Mesendoderm (in vitro differentiated cells): ENCODE data around the gene RAB23.
A peak's percentile ranks its signal among the peaks of the same experiment; 100 is the strongest.

Experiments used
- DNase-seq: peaks from one replicate; pipeline ENCODE4 v3.0.0; 2013
- H2AK5ac ChIP-seq: 2 replicates; pipeline ENCODE4 v1.6.1; 2013; ENCODE audit warnings: low read length, inconsistent platforms
- H2BK120ac ChIP-seq: 2 replicates; pipeline ENCODE4 v1.6.1; 2013; ENCODE audit warnings: low read depth, mild to moderate bottlenecking, low read length, moderate library complexity, mixed read lengths
- H2BK15ac ChIP-seq: replicated peaks from 2 replicates; pipeline ENCODE4 v1.6.1; 2013; ENCODE audit warnings: low read depth, mild to moderate bottlenecking, moderate library complexity
- H2BK5ac ChIP-seq: 2 replicates; pipeline ENCODE4 v1.6.1; 2013; ENCODE audit warnings: low read length, inconsistent platforms
- H3K18ac ChIP-seq: 2 replicates; pipeline ENCODE4 v1.6.1; 2013; ENCODE audit warnings: mild to moderate bottlenecking, low read length, mixed read lengths
- H3K23ac ChIP-seq: one replicate; pipeline ENCODE4 v1.6.1; 2013; ENCODE audit warnings: low read length
- H3K27ac ChIP-seq: 2 replicates; pipeline ENCODE4 v1.5.1; 2013; ENCODE audit warnings: low read depth, mild to moderate bottlenecking, inconsistent platforms, low read length, moderate library complexity
- H3K27me3 ChIP-seq: 2 replicates; pipeline ENCODE4 v1.6.1; 2013; ENCODE audit warnings: low read length, control low read depth, mild to moderate bottlenecking, inconsistent platforms; ENCODE audit not compliant: insufficient read depth, poor library complexity
- H3K36me3 ChIP-seq: 2 replicates; pipeline ENCODE4 v1.6.1; 2013; ENCODE audit warnings: low read length, inconsistent platforms; ENCODE audit not compliant: control insufficient read depth, insufficient read depth
- H3K4ac ChIP-seq: one replicate; pipeline ENCODE4 v1.6.1; 2013; ENCODE audit warnings: low read depth, mild to moderate bottlenecking, low read length, moderate library complexity
- H3K4me1 ChIP-seq: 2 replicates; pipeline ENCODE4 v1.6.1; 2013; ENCODE audit warnings: low read depth, low read length, inconsistent platforms; ENCODE audit not compliant: control insufficient read depth
- H3K4me2 ChIP-seq: 2 replicates; pipeline ENCODE4 v1.6.1; 2013; ENCODE audit warnings: low read length
- H3K4me3 ChIP-seq: 2 replicates; pipeline ENCODE4 v1.5.1; 2013; ENCODE audit warnings: mild to moderate bottlenecking, low read length
- H3K56ac ChIP-seq: one replicate; pipeline ENCODE4 v1.6.1; 2013; ENCODE audit warnings: low read length
- H3K79me1 ChIP-seq: 2 replicates; pipeline ENCODE4 v1.6.1; 2013; ENCODE audit warnings: low read length, inconsistent platforms
- H3K79me2 ChIP-seq: 2 replicates; pipeline ENCODE4 v1.6.1; 2013; ENCODE audit warnings: mild to moderate bottlenecking, low read length; ENCODE audit not compliant: control insufficient read depth, insufficient read depth
- H3K9ac ChIP-seq: 2 replicates; pipeline ENCODE4 v1.6.1; 2013; ENCODE audit warnings: low read length, inconsistent platforms
- H4K5ac ChIP-seq: one replicate; pipeline ENCODE4 v1.6.1; 2013; ENCODE audit warnings: low read length
- H4K8ac ChIP-seq: one replicate; pipeline ENCODE4 v1.6.1; 2013; ENCODE audit warnings: low read depth, mild to moderate bottlenecking, control low read depth, low read length, moderate library complexity
- WGBS: extraction: QIAGEN DNeasy Blood & Tissue Kit; methylation state at CpG from one replicate; pipeline ENCODE4 v1.1.7; 2013; ENCODE audit warnings: low lambda C conversion rate, missing lambda C conversion rate; ENCODE audit not compliant: insufficient coverage; ENCODE audit errors: extremely low coverage; 5-methylcytosine and 5-hydroxymethylcytosine counted together

RAB23 gene

GRCh38 chr6:57262901-57263694, 41.0 kb upstream of the RAB23 start:
- H3K4ac ChIP-seq = peak overlapping the region; percentile 55
- no peaks in the 10 kb centered on the region for H3K4me1 ChIP-seq
- H3K27ac ChIP-seq = no peak overlapping the region
- H2AK5ac ChIP-seq = no peak overlapping the region
- DNase-seq = no peak
- no peak overlapping the region for H4K5ac ChIP-seq
- WGBS = no CpG with 5 or more reads among the region's 3 CpGs
- H3K79me2 ChIP-seq = no peaks in the 10 kb centered on the region
- H2BK5ac ChIP-seq = no peak overlapping the region
- H3K9ac ChIP-seq = no peak overlapping the region
- no peak overlapping the region for H3K18ac ChIP-seq
- H3K36me3 ChIP-seq = no peaks in the 10 kb centered on the region
- H3K4me3 ChIP-seq = no peak overlapping the region
- H3K4me2 ChIP-seq = no peak overlapping the region
- no peak overlapping the region for H2BK120ac ChIP-seq
- H4K8ac ChIP-seq = no peak overlapping the region
- H3K56ac ChIP-seq = no peak overlapping the region
- H3K23ac ChIP-seq = no peak overlapping the region
- no peaks in the 10 kb centered on the region for H3K27me3 ChIP-seq
- no peak overlapping the region for H2BK15ac ChIP-seq
- H3K79me1 ChIP-seq = no peaks in the 10 kb centered on the region

- Histone ChIP-seq H3K4me3 (no peak overlapping the region), H3K18ac (no peak overlapping the region), H3K4me1 (no peaks in the 10 kb centered on the region), H3K27me3 (no peaks in the 10 kb centered on the region), H3K4ac (no peak overlapping the region), H3K4me2 (no peak overlapping the region), H2BK5ac (no peak overlapping the region), H4K5ac (no peak overlapping the region), H3K27ac (no peak overlapping the region), H4K8ac (no peak overlapping the region), H3K79me1 (no peaks in the 10 kb centered on the region), H2AK5ac (no peak overlapping the region), H3K36me3 (no peaks in the 10 kb centered on the region), H3K79me2 (no peaks in the 10 kb centered on the region), H2BK15ac (no peak overlapping the region), H3K23ac (no peak overlapping the region), H3K9ac (no peak overlapping the region), H3K56ac (no peak overlapping the region), H2BK120ac (no peak overlapping the region)
- WGBS = no CpG with 5 or more reads among the region's 2 CpGs
- DNase-seq = no peak
Measured at GRCh38 chr6:57262488-57262887, 40.4 kb upstream of the RAB23 start.

GRCh38 chr6:57261926-57262325, 39.8 kb upstream of the RAB23 start:
- no peak overlapping the region for H2BK120ac ChIP-seq
- H2AK5ac ChIP-seq = no peak overlapping the region
- no peak overlapping the region for H4K8ac ChIP-seq
- no peak overlapping the region for H3K9ac ChIP-seq
- H3K4me1 ChIP-seq = no peaks in the 10 kb centered on the region
- H3K27ac ChIP-seq = no peak overlapping the region
- no peak overlapping the region for H3K56ac ChIP-seq
- DNase-seq = no peak
- no peak overlapping the region for H3K18ac ChIP-seq
- no peak overlapping the region for H2BK15ac ChIP-seq
- H3K4me2 ChIP-seq = no peak overlapping the region
- no peak overlapping the region for H4K5ac ChIP-seq
- H3K36me3 ChIP-seq = no peaks in the 10 kb centered on the region
- no peak overlapping the region for H3K4ac ChIP-seq
- H3K79me2 ChIP-seq = no peaks in the 10 kb centered on the region
- H2BK5ac ChIP-seq = no peak overlapping the region
- WGBS = no CpG with 5 or more reads among the region's 2 CpGs
- H3K27me3 ChIP-seq = no peaks in the 10 kb centered on the region
- no peaks in the 10 kb centered on the region for H3K79me1 ChIP-seq
- no peak overlapping the region for H3K4me3 ChIP-seq
- no peak overlapping the region for H3K23ac ChIP-seq

- Histone ChIP-seq H2BK5ac (no peak overlapping the region), H3K27ac (no peak overlapping the region), H3K79me1 (no peaks in the 10 kb centered on the region), H2BK15ac (no peak overlapping the region), H2AK5ac (no peak overlapping the region), H3K36me3 (no peaks in the 10 kb centered on the region), H3K18ac (no peak overlapping the region), H3K4me1 (no peaks in the 10 kb centered on the region), H2BK120ac (no peak overlapping the region), H3K27me3 (no peaks in the 10 kb centered on the region), H3K79me2 (no peaks in the 10 kb centered on the region), H3K23ac (no peak overlapping the region), H4K8ac (no peak overlapping the region), H3K4ac (no peak overlapping the region), H4K5ac (no peak overlapping the region), H3K4me2 (no peak overlapping the region), H3K9ac (no peak overlapping the region), H3K56ac (no peak overlapping the region), H3K4me3 (no peak overlapping the region)
- no peak for DNase-seq
- no CpG with 5 or more reads among the region's 2 CpGs for WGBS
Measured at GRCh38 chr6:57259064-57259463, 37.0 kb upstream of the RAB23 start.

GRCh38 chr6:57257911-57258541, 35.9 kb upstream of the RAB23 start:
- H4K8ac ChIP-seq = no peak overlapping the region
- H3K79me2 ChIP-seq = no peaks in the 10 kb centered on the region
- no peak for DNase-seq
- no peak overlapping the region for H3K18ac ChIP-seq
- H2AK5ac ChIP-seq = no peak overlapping the region
- H3K56ac ChIP-seq = no peak overlapping the region
- no peaks in the 10 kb centered on the region for H3K4me1 ChIP-seq
- no peak overlapping the region for H3K4ac ChIP-seq
- no peaks in the 10 kb centered on the region for H3K27me3 ChIP-seq
- no peaks in the 10 kb centered on the region for H3K79me1 ChIP-seq
- no peak overlapping the region for H3K27ac ChIP-seq
- H3K9ac ChIP-seq = no peak overlapping the region
- no peak overlapping the region for H3K4me3 ChIP-seq
- H3K23ac ChIP-seq = no peak overlapping the region
- no peak overlapping the region for H2BK15ac ChIP-seq
- H3K4me2 ChIP-seq = no peak overlapping the region
- H2BK5ac ChIP-seq = no peak overlapping the region
- no peak overlapping the region for H4K5ac ChIP-seq
- no peaks in the 10 kb centered on the region for H3K36me3 ChIP-seq
- WGBS = no CpG with 5 or more reads among the region's 10 CpGs
- H2BK120ac ChIP-seq = no peak overlapping the region
